Measurements from ENCODE around the gene NUDT3. TPM values are rescaled to one million over a fixed set of nuclear protein-coding genes. Genes with fewer than 3 reads are reported as not detected.

Gene NUDT3
- total and polyA plus RNA-seq, 9 of the 15 experiments (the other 6 are each of a cell fraction or from before 2014, with no cell fraction given): 5.4 to 81.2 (median 56.4) TPM

GRCh38 chr6:34237722-34238584, 154.5 kb downstream of the NUDT3 start (continued):
- peak; percentile 93; the same call in 1 of the 2 replicates for TF ChIP-seq RERE (CRISPR knock-in tag; IDR thresholded peaks at IDR 0.05; ENCODE audit: borderline replicate concordance)
- peak in 2 of 3 experiments; percentile 11 to 47 for TF ChIP-seq YY1 (IDR thresholded peaks at IDR 0.05; ENCODE audit: borderline replicate concordance in 1 of 3, control insufficient read depth in 1 of 3, extremely low read depth in 1 of 3, insufficient read depth in 3 of 3, insufficient read length in 1 of 3, insufficient replicate concordance in 2 of 3, low read depth in 1 of 3, low read length in 2 of 3)
- TF ChIP-seq CHD1 (IDR thresholded peaks at IDR 0.05; ENCODE audit: low read length): peak; percentile 27
- TF ChIP-seq ZNF766 (CRISPR knock-in tag; conservative IDR thresholded peaks at IDR 0.05): peak; percentile 73; the same call in 1 of the 2 replicates
- TF ChIP-seq ZNF830 (CRISPR knock-in tag; IDR thresholded peaks at IDR 0.05): no peak
- TF ChIP-seq POLR2A (conservative IDR thresholded peaks at IDR 0.05): peak; percentile 78
- TF ChIP-seq ETV5 (CRISPR knock-in tag; IDR thresholded peaks at IDR 0.05; ENCODE audit: low read depth): peak; percentile 87
- peak; percentile 60 for TF ChIP-seq TCF3 (CRISPR knock-in tag; IDR thresholded peaks at IDR 0.05)
- TF ChIP-seq HMG20B (CRISPR knock-in tag; IDR thresholded peaks at IDR 0.05): no peak
- TF ChIP-seq ZNF217 (CRISPR knock-in tag; IDR thresholded peaks at IDR 0.05): 0 out of 2 replicates have a peak, but pooled peaks have one; percentile 69
- peak; percentile 99 for TF ChIP-seq KAT7 (CRISPR knock-in tag; IDR thresholded peaks at IDR 0.05; ENCODE audit: borderline replicate concordance)
- TF ChIP-seq THAP7 (CRISPR knock-in tag; IDR thresholded peaks at IDR 0.05): no peak
- no peak; the same call in 1 of the 2 replicates for TF ChIP-seq CLOCK (CRISPR knock-in tag; IDR thresholded peaks at IDR 0.05; ENCODE audit: borderline replicate concordance)
- peak; percentile 88; the same call in 1 of the 2 replicates for TF ChIP-seq PREB (CRISPR knock-in tag; IDR thresholded peaks at IDR 0.05)
- TF ChIP-seq ZNF79 (CRISPR knock-in tag; IDR thresholded peaks at IDR 0.05; ENCODE audit: low read depth): no peak
- peak; percentile 82 for TF ChIP-seq ZFX (CRISPR knock-in tag; IDR thresholded peaks at IDR 0.05)
